ENCODE data around the gene SMARCD1. TPM values are rescaled to one million over a fixed set of nuclear protein-coding genes. Genes with fewer than 3 reads are reported as not detected.

Gene SMARCD1
- total RNA-seq, 1 donor from 2014 or later, result 66.3 TPM

DNA sequence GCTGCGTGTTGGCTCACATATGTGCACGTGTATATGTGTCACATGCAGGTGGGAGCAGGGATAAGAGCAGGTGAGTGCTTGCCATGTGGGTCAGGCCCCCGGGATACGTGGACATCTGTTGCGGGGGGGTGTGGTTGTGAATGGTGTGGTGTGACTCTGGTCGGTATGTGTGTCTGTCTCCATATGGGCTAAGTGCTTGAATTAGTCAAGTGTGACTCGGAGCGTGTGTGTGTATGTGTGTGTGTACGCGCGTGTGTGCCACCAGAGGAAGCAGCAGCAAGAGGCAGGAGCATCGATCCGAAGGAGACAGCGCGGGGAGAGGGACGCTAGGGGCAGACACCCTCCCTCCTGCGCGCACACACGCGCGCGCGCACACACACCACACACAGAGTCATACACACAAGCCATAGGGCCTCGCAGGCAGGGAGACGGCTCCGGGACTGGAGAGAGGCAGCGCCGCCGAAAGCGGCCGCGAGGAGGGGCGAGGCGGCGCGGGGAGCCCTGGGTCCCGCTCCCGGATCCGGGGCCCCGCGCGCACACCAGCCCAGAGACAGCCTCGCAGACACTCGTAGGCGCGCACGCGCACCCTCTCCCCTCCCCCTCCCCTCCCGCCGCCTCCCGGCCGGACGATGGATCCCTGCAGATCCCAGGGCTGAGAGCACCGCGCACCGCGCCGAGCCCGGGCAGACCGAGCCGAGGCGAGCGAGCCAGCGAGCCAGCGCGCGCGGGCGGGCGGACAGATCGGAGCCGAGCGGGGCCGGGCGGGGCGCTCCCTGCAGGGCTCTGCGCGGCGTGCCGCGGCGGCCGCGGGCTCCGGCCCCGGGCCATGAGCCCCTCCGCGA is 27.9 kb upstream of the SMARCD1 start, which contains the start of gene ASIC1:
Gene ASIC1 (plus strand): TSS at position 597 of the 842 bp plus-strand sequence. CDS start 1,171 bp downstream, outside the sequence.
- DNase-seq (ENCODE audit: low read depth, low spot score), result no peak

GRCh38 chr12:50057896-50058670 is 27.1 kb upstream of the SMARCD1 start:
- DNase-seq (ENCODE audit: low read depth, low spot score), result no peak

- no peak for DNase-seq (ENCODE audit: low read depth, low spot score)
These were observed 26.3 kb upstream of the SMARCD1 start for GRCh38 chr12:50058743-50059312.

- DNase-seq (ENCODE audit: low read depth, low spot score), result no peak
These were observed 25.6 kb upstream of the SMARCD1 start for GRCh38 chr12:50059440-50060119.

DNA sequence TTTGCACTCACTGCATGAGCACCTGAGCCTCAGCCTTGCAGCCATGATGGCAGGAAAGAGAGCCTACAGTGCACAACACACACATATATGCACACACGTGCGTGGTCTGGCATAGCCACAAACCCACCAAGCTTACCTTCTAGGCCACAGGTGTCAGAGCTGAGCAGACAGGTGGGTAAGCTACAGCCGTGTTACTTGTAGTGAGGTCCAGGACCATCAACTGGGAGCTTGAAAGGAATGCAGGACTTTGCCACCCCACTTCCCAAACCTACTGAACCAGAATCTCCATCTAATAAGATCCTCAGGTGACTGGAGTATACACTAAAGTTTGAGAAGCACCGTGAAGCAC is 25.0 kb upstream of the SMARCD1 start:
- DNase-seq (ENCODE audit: low read depth, low spot score), result no peak

- no peak for DNase-seq (ENCODE audit: low read depth, low spot score)
These were observed 24.0 kb upstream of the SMARCD1 start for GRCh38 chr12:50061171-50061570.

GRCh38 chr12:50061946-50062686 is 23.0 kb upstream of the SMARCD1 start:
- DNase-seq (ENCODE audit: low read depth, low spot score), result no peak

DNA sequence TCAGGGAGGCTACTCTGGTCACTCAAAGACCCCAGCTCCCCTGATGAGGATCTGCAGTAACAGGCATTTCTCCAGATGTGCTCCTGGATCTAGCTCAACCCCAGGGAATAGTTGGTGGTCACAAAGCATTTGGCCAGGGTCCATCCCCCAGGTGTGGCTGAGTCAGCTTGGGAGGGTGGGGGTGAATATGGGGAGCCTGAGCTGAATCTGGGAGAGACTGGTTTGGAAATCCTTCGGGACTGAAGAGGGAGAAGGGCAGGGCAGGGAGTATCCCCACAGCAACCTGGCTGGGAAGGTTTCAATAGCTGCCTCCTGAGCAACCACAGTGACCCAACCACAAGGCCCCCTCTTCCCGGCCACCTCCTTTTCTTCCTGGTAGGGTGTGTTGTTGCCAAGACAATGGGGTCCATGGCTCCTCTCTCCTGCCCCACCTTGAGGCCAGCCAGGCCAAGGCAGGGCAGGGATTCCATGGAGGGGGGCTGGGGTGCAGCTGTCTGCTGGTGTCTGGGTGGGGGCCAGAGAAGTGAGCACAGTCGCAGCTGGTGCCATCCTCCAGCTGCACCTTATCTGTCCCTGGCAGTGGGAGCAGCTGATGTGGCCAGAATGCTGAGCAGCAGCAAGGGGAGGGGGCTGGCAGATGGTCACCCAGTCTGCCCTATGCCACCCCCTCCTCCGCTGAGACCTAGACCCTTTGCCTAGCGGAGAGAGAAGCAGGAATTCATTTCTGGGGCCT is 22.2 kb upstream of the SMARCD1 start:
- DNase-seq (ENCODE audit: low read depth, low spot score), result no peak

GRCh38 chr12:50065726-50066310 is 19.3 kb upstream of the SMARCD1 start:
- DNase-seq (ENCODE audit: low read depth, low spot score), result no peak

DNA sequence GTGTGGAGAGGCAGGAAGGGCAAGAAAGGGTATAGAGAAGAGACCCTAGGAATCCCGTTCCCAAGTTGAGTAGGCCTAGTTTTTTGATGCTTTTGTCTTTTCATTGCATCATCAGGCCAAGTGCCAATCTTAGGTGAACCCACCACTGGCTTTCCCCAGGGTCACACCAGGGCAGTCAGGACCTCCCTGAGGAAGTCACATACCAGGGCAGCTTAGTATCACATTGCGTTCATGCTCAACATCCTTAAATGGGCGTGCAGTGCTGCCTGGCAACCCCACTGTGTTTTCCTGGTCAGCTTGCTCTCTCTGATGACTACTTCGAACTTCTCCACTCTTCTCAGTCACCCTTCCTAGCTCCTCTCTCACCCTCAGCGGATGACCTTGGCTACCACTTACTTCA is 18.7 kb upstream of the SMARCD1 start:
- no peak for DNase-seq (ENCODE audit: low read depth, low spot score)

GRCh38 chr12:50069069-50069468 is 16.1 kb upstream of the SMARCD1 start:
- no peak for DNase-seq (ENCODE audit: low read depth, low spot score)

- no peak for DNase-seq (ENCODE audit: low read depth, low spot score)
These were observed 15.6 kb upstream of the SMARCD1 start for GRCh38 chr12:50069539-50069938.

- DNase-seq (ENCODE audit: low read depth, low spot score), result peak; percentile 45
These were observed 14.7 kb upstream of the SMARCD1 start for GRCh38 chr12:50070314-50071060.

DNA sequence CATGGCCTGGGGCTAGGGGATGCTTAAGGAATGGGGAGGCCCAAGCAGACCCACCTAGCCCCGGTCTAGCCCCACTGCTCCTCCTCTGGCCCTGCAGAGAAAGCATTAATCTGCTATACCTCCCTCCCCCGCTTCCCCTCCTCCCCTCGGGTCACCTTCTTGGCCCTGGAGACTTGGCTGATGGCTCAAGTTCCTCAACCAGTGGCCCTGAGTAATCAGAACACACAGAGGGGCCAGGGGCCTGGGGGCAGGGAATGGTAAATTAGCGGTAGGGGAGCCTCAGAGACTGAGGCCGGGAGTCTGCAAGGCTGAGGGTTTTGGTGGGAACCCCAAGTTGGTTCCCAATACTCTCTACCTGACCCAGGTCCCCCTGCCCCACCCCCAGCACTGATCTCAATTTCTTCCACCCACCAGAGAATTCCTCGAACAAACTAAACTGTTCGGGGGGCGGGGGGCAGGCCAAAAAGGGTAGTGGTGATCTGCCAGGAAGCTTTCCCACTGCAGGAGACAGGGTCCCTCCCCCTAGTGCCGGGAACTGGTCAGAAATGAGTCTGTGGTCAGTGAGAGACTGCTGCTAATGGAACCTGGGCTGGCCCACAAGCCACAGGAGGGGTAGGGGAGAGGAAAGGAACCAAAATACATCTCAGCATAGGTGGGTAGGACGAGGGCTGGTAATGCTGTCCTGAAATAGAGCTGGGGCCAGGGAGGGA is 12.8 kb upstream of the SMARCD1 start:
- DNase-seq (ENCODE audit: low read depth, low spot score), result no peak

DNA sequence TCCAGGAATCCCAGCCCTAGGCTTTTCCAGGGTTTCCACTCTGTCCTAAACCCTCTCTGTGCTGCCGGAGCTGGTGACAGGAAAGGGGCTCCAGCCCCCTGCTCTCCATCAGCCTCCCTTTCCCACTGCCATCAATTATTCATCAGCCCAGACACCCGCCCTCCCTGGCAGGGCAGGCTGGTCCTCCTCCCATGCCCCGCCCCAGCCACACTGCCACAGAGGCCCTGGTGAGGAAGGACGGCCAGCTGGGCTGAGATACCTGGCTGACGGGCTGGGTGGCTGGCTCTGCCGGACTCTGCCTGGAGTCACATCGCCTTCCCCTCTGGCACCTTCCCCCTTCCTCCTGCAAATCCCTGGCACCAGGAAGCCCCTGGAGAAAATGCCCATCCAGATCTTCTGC is 11.9 kb upstream of the SMARCD1 start:
- no peak for DNase-seq (ENCODE audit: low read depth, low spot score)

GRCh38 chr12:50073712-50074111 is 11.4 kb upstream of the SMARCD1 start:
- DNase-seq (ENCODE audit: low read depth, low spot score), result no peak

- no peak for DNase-seq (ENCODE audit: low read depth, low spot score)
These were observed 10.0 kb upstream of the SMARCD1 start for GRCh38 chr12:50074936-50075807.

GRCh38 chr12:50075808-50076170 is 9.4 kb upstream of the SMARCD1 start:
- no peak for DNase-seq (ENCODE audit: low read depth, low spot score)

All from pulmonary artery endothelial cell (primary cell).